GM21576 (cell line): Measurements from ENCODE around the gene GALNT3.

Experiments used
- ATAC-seq: cut with Tn5 transposase; IDR thresholded peaks from one replicate; pipeline ENCODE4 v1.9.1; 2021; ENCODE audit warnings: mild to moderate bottlenecking, moderate library complexity; ENCODE audit not compliant: unreplicated experiment

The GALNT3 gene

GRCh38 chr2:165746501-165746900 is 47.5 kb downstream of the GALNT3 start:
- ATAC-seq, result no peak

GRCh38 chr2:165745916-165746315 is 48.1 kb downstream of the GALNT3 start:
- ATAC-seq, result no peak

GRCh38 chr2:165743442-165743841 is 50.6 kb downstream of the GALNT3 start:
- peak; percentile 99 for ATAC-seq

GRCh38 chr2:165725421-165725820 is 68.6 kb downstream of the GALNT3 start:
- ATAC-seq, result no peak

GRCh38 chr2:165720511-165720910 is 73.5 kb downstream of the GALNT3 start:
- no peak for ATAC-seq

GRCh38 chr2:165718610-165719210 is 75.3 kb downstream of the GALNT3 start:
- no peak for ATAC-seq

- no peak for ATAC-seq
Measured at GRCh38 chr2:165716091-165716490, 78.0 kb downstream of the GALNT3 start.

GRCh38 chr2:165706960-165707487 is 87.0 kb downstream of the GALNT3 start:
- no peak for ATAC-seq

GRCh38 chr2:165701147-165701546 is 92.9 kb downstream of the GALNT3 start:
- no peak for ATAC-seq

- ATAC-seq, result no peak
Measured at GRCh38 chr2:165700531-165700930, 93.5 kb downstream of the GALNT3 start.

GRCh38 chr2:165699946-165700345 is 94.1 kb downstream of the GALNT3 start:
- peak; percentile 50 for ATAC-seq

- ATAC-seq, result peak; percentile 83
Measured at GRCh38 chr2:165698444-165698884, 95.6 kb downstream of the GALNT3 start.

GRCh38 chr2:165697748-165698443 is 96.2 kb downstream of the GALNT3 start:
- no peak for ATAC-seq
